Esophagus muscularis mucosa (tissue), 4 donors: ENCODE data around the gene TAMALIN.

Experiments
- CTCF ChIP-seq, 3 experiments: fragments of 200-600 bp in 2 of 3; fragments of 450-650 bp in 1 of 3; sonication (generic) in 2 of 3; IDR thresholded peaks; one replicate each; pipeline ENCODE4 v1.5.1; 2017 to 2019; ENCODE audit warnings: antibody characterized with exemption in 3 of 3, mild to moderate bottlenecking in 2 of 3, moderate library complexity in 1 of 3
- EP300 ChIP-seq: sonication (generic); formaldehyde crosslinking; IDR thresholded peaks from one replicate; pipeline ENCODE4 v1.6.1; 2017; ENCODE audit warnings: antibody characterized with exemption
- POLR2A ChIP-seq: fragments of 450-650 bp; IDR thresholded peaks from one replicate; pipeline ENCODE4 v1.6.1; 2017; ENCODE audit warnings: antibody characterized with exemption, moderate library complexity, mild to moderate bottlenecking, low read depth
- POLR2AphosphoS5 ChIP-seq, 2 donors: sonication (generic); formaldehyde crosslinking; IDR thresholded peaks; one replicate each; pipeline ENCODE4 v1.6.1; 2017; ENCODE audit warnings: antibody characterized with exemption in 2 of 2

GRCh38 chr12:52044292-52044983, 37.7 kb downstream of the TAMALIN start:
- TF ChIP-seq POLR2A (no peak), CTCF (IDR thresholded peaks at IDR 0.05) (no peak), EP300 (no peak), POLR2AphosphoS5 (IDR thresholded peaks at IDR 0.05) (peak; percentile 84 to 93)
